ENCODE measurements around the gene WNT3A. TPM values are rescaled to one million over a fixed set of nuclear protein-coding genes. Genes with fewer than 3 reads are reported as not detected.

The WNT3A gene
- total RNA-seq, 2 donors from 2014 or later: 0.11 to 0.46 TPM

- Histone ChIP-seq H3K4me1 (ENCODE audit: control insufficient read depth, insufficient read depth, low read length) (no peaks in the 10 kb centered on the region), H3K9ac (ENCODE audit: extremely low read depth, low read length, poor library complexity, severe bottlenecking) (no peak overlapping the region), H3K4me3 (ENCODE audit: low read length) (no peak overlapping the region), H3K27me3 (ENCODE audit: control insufficient read depth, insufficient read depth, low read length, poor library complexity, severe bottlenecking) (no peaks in the 10 kb centered on the region), H3K27ac (ENCODE audit: low read depth, low read length) (no peak overlapping the region), H3K9me3 (ENCODE audit: control insufficient read depth, low read length) (no peaks in the 10 kb centered on the region), H3K36me3 (ENCODE audit: control insufficient read depth, insufficient read depth, low read length) (no peaks in the 10 kb centered on the region)
- peaks cover 8% of the 10 kb centered on the region for H3K9me3 Mint-ChIP-seq
- H3K4me1 Mint-ChIP-seq: no peaks in the 10 kb centered on the region
- 92% methylated on average over 13 to 18 of the region's 18 CpGs for WGBS, 2 experiments (ENCODE audit: insufficient coverage in 1 of 2, insufficient read length in 1 of 2)
- peaks cover 40% of the 10 kb centered on the region for H3K27me3 Mint-ChIP-seq (ENCODE audit: insufficient read depth)
- H3K36me3 Mint-ChIP-seq (ENCODE audit: low read depth): no peaks in the 10 kb centered on the region
- no peak for DNase-seq
- TF ChIP-seq CTCF (conservative IDR thresholded peaks at IDR 0.05): no peak
- no peak overlapping the region for H3K4me3 Mint-ChIP-seq
- no peak overlapping the region for H3K27ac Mint-ChIP-seq
Measured at GRCh38 chr1:228020686-228021354, 14.0 kb downstream of the WNT3A start.

- H3K4me3 ChIP-seq (ENCODE audit: low read length): no peak overlapping the region
- Mint-ChIP-seq H3K36me3 (ENCODE audit: low read depth) (no peaks in the 10 kb centered on the region), H3K4me1 (no peaks in the 10 kb centered on the region), H3K9me3 (peaks cover 8% of the 10 kb centered on the region), H3K4me3 (no peak overlapping the region), H3K27ac (no peak overlapping the region), H3K27me3 (ENCODE audit: insufficient read depth) (peaks cover 43% of the 10 kb centered on the region)
- 79 to 88% methylated on average over 17 to 21 of the region's 21 CpGs for WGBS, 2 experiments (ENCODE audit: insufficient coverage in 1 of 2, insufficient read length in 1 of 2)
- no peaks in the 10 kb centered on the region for H3K27me3 ChIP-seq (ENCODE audit: control insufficient read depth, insufficient read depth, low read length, poor library complexity, severe bottlenecking)
- H3K36me3 ChIP-seq (ENCODE audit: control insufficient read depth, insufficient read depth, low read length): no peaks in the 10 kb centered on the region
- H3K27ac ChIP-seq (ENCODE audit: low read depth, low read length): no peak overlapping the region
- peak; percentile 35 for DNase-seq
- H3K9ac ChIP-seq (ENCODE audit: extremely low read depth, low read length, poor library complexity, severe bottlenecking): no peak overlapping the region
- H3K4me1 ChIP-seq (ENCODE audit: control insufficient read depth, insufficient read depth, low read length): no peaks in the 10 kb centered on the region
- no peaks in the 10 kb centered on the region for H3K9me3 ChIP-seq (ENCODE audit: control insufficient read depth, low read length)
- no peak for TF ChIP-seq CTCF (conservative IDR thresholded peaks at IDR 0.05)
Measured at GRCh38 chr1:228021355-228022030, 14.7 kb downstream of the WNT3A start.

- Mint-ChIP-seq H3K27ac (no peak overlapping the region), H3K4me1 (no peaks in the 10 kb centered on the region), H3K36me3 (ENCODE audit: low read depth) (no peaks in the 10 kb centered on the region), H3K9me3 (peaks cover 8% of the 10 kb centered on the region), H3K27me3 (ENCODE audit: insufficient read depth) (peaks cover 47% of the 10 kb centered on the region), H3K4me3 (no peak overlapping the region)
- Histone ChIP-seq H3K9me3 (ENCODE audit: control insufficient read depth, low read length) (no peaks in the 10 kb centered on the region), H3K9ac (ENCODE audit: extremely low read depth, low read length, poor library complexity, severe bottlenecking) (no peak overlapping the region), H3K27me3 (ENCODE audit: control insufficient read depth, insufficient read depth, low read length, poor library complexity, severe bottlenecking) (no peaks in the 10 kb centered on the region), H3K36me3 (ENCODE audit: control insufficient read depth, insufficient read depth, low read length) (no peaks in the 10 kb centered on the region), H3K4me1 (ENCODE audit: control insufficient read depth, insufficient read depth, low read length) (no peaks in the 10 kb centered on the region), H3K27ac (ENCODE audit: low read depth, low read length) (no peak overlapping the region), H3K4me3 (ENCODE audit: low read length) (no peak overlapping the region)
- no peak for TF ChIP-seq CTCF (conservative IDR thresholded peaks at IDR 0.05)
- 92 to 95% methylated on average over 6 to 28 of the region's 28 CpGs for WGBS, 2 experiments (ENCODE audit: insufficient coverage in 1 of 2, insufficient read length in 1 of 2)
- DNase-seq: peak; percentile 49
Measured at GRCh38 chr1:228022571-228023293, 15.9 kb downstream of the WNT3A start.
